Thoracic aorta (tissue), 2 donors: Measurements from ENCODE around the gene CDC20B. TPM values are rescaled to one million over a fixed set of nuclear protein-coding genes. Genes with fewer than 3 reads are reported as not detected.
A peak's percentile ranks its signal among the peaks of the same experiment; 100 is the strongest.

ENCODE experiments used
- ATAC-seq: fragments of 150-250 bp; one replicate; pipeline ENCODE4 v1.8.0; 2017; ENCODE audit warnings: low read depth; ENCODE audit not compliant: insufficient number of reproducible peaks, low FRiP score
- DNase-seq: peaks from one replicate; pipeline ENCODE4 v3.0.0-alpha.2; 2020; ENCODE audit warnings: low spot score
- H3K27ac ChIP-seq, 2 donors: fragments of 200-600 bp; sonication (generic); 1 replicate in 1 of 2; 2 replicates in 1 of 2; pipeline ENCODE4 v1.5.1; 2016; ENCODE audit warnings: mild to moderate bottlenecking in 2 of 2, moderate library complexity in 2 of 2
- H3K27me3 ChIP-seq: fragments of 200-600 bp; sonication (generic); replicated peaks from 2 replicates; pipeline ENCODE4 v1.6.0; 2016; ENCODE audit warnings: mild to moderate bottlenecking; ENCODE audit not compliant: insufficient read depth
- H3K36me3 ChIP-seq: fragments of 200-600 bp; sonication (generic); one replicate; pipeline ENCODE4 v1.5.1; 2016
- H3K4me1 ChIP-seq, 2 donors: fragments of 200-600 bp; sonication (generic); 1 replicate in 1 of 2; 2 replicates in 1 of 2; pipeline versions ENCODE4 v1.5.1 to v1.6.0; 2016; ENCODE audit warnings: low read depth in 2 of 2, mild to moderate bottlenecking in 1 of 2; ENCODE audit not compliant: control insufficient read depth in 1 of 2
- H3K4me3 ChIP-seq: fragments of 200-600 bp; sonication (generic); 2 replicates; pipeline ENCODE4 v1.5.1; 2016; ENCODE audit warnings: mild to moderate bottlenecking
- H3K9me3 ChIP-seq: fragments of 200-600 bp; sonication (generic); 2 replicates; pipeline ENCODE4 v1.5.1; 2016
- CTCF ChIP-seq: fragments of 200-600 bp; sonication (generic); IDR thresholded peaks from one replicate; pipeline ENCODE4 v1.5.1; 2019; ENCODE audit warnings: antibody characterized with exemption
- total RNA-seq, 2 donors: library from RNA; depleted of rRNA; stranded (reverse); fragments of >200 nt; gene quantifications; one replicate each; pipeline versions ENCODE4 v1.1.0 to v1.2.3, GENCODE V29; 2016

Gene CDC20B
- not detected for total RNA-seq

GRCh38 chr5:55172937-55173686 lies at the start of gene CDC20B:
Gene CDC20B (minus strand): TSS chr5:55173177. CDS start chr5:55173000, 177 bp downstream.
- DNase-seq, result no peak
- Histone ChIP-seq H3K9me3 (no peaks in the 10 kb centered on the region), H3K4me3 (peak within 1 kb of the TSS; percentile 69), H3K27ac (no peak within 1 kb of the TSS), H3K27me3 (peaks cover 43% of the 10 kb centered on the region), H3K36me3 (no peaks in the 10 kb centered on the region), H3K4me1 (peaks cover 15 to 26% of the 10 kb centered on the region in 2 donors)
- no peak for TF ChIP-seq CTCF
- ATAC-seq, result peak; percentile 56

GRCh38 chr5:55222092-55222984 lies 49.4 kb upstream of the CDC20B start:
- H3K4me1 ChIP-seq, result peaks cover 10 to 25% of the 10 kb centered on the region in 2 donors
- peaks cover 23% of the 10 kb centered on the region for H3K27me3 ChIP-seq
- no peak for TF ChIP-seq CTCF
- DNase-seq (no peak), ATAC-seq (no peak)
- no peak overlapping the region for H3K27ac ChIP-seq
- H3K36me3 ChIP-seq, result no peaks in the 10 kb centered on the region
- no peaks in the 10 kb centered on the region for H3K9me3 ChIP-seq
- H3K4me3 ChIP-seq, result no peak overlapping the region

GRCh38 chr5:55220433-55221185 lies 47.6 kb upstream of the CDC20B start:
- DNase-seq (no peak), ATAC-seq (no peak)
- Histone ChIP-seq H3K36me3 (no peaks in the 10 kb centered on the region), H3K9me3 (no peaks in the 10 kb centered on the region), H3K27me3 (peaks cover 23% of the 10 kb centered on the region), H3K27ac (no peak overlapping the region), H3K4me3 (peak overlapping the region; percentile 62), H3K4me1 (peaks cover 5 to 12% of the 10 kb centered on the region in 2 donors)
- TF ChIP-seq CTCF, result no peak

GRCh38 chr5:55219770-55220169 lies 46.8 kb upstream of the CDC20B start:
- ATAC-seq (no peak), DNase-seq (no peak)
- peaks cover 5 to 12% of the 10 kb centered on the region in 2 donors for H3K4me1 ChIP-seq
- no peaks in the 10 kb centered on the region for H3K36me3 ChIP-seq
- H3K9me3 ChIP-seq, result no peaks in the 10 kb centered on the region
- H3K4me3 ChIP-seq, result no peak overlapping the region
- no peak for TF ChIP-seq CTCF
- peaks cover 23% of the 10 kb centered on the region for H3K27me3 ChIP-seq
- no peak overlapping the region for H3K27ac ChIP-seq
